Germinal center (tissue), 1 donor: Measurements from ENCODE around the gene TRIP13.
"Not testable (repeated sequence)": the region's sequence is repeated elsewhere in the genome, so short reads cannot be mapped to it uniquely, and the experiment has no call there.

Experiments used
- DNase-seq: peaks from one replicate; pipeline ENCODE4 v3.0.0; 2012; ENCODE audit warnings: mixed read lengths, low spot score

TRIP13 gene

DNA sequence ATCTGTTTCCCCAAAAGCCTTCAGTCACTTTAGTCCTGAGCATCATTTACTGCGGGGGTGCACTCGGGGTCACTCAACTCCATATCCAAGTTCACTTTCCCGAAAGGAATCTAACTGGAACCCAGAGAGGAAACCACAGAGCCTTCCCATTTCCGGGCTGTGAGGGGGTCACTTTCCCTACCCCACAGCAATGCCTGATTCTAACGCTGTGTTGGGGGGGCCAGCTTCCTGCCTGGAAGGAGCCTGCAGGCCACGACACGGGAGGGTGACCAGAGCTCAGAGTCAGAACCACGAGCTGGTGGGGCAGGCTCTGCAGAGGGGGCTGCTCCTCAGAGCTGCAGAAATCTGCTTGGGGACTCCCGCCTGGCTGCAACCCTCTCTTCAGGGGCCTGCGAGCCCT is 20.4 kb upstream of the TRIP13 start:
- no peak for DNase-seq

- DNase-seq, result no peak
These were observed 19.4 kb upstream of the TRIP13 start for GRCh38 chr5:873328-873727.

GRCh38 chr5:875931-876330 is 16.8 kb upstream of the TRIP13 start:
- no peak for DNase-seq

GRCh38 chr5:876398-877365 is 16.0 kb upstream of the TRIP13 start:
- no peak for DNase-seq

DNA sequence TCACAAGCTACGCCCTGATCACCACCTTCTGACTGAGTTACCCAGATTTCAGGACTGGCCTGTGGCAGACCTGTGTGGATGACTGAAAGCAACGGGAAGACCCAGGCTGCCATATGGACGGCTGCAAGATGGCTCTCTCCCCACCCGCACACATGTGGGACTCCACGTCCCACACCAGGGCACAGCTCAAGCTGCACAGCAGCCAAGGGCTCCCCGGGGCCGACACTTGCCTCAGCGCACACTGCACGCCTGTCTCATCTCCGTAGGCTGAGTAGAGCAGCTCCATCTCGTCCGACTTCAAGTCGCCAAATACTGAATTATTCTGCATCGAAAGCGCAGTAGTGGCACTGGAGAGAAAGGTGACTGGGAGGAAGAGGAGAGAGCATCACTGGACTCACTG is 14.6 kb upstream of the TRIP13 start:
- DNase-seq, result no peak

GRCh38 chr5:878677-879076 is 14.0 kb upstream of the TRIP13 start:
- DNase-seq, result not testable (repeated sequence)

DNA sequence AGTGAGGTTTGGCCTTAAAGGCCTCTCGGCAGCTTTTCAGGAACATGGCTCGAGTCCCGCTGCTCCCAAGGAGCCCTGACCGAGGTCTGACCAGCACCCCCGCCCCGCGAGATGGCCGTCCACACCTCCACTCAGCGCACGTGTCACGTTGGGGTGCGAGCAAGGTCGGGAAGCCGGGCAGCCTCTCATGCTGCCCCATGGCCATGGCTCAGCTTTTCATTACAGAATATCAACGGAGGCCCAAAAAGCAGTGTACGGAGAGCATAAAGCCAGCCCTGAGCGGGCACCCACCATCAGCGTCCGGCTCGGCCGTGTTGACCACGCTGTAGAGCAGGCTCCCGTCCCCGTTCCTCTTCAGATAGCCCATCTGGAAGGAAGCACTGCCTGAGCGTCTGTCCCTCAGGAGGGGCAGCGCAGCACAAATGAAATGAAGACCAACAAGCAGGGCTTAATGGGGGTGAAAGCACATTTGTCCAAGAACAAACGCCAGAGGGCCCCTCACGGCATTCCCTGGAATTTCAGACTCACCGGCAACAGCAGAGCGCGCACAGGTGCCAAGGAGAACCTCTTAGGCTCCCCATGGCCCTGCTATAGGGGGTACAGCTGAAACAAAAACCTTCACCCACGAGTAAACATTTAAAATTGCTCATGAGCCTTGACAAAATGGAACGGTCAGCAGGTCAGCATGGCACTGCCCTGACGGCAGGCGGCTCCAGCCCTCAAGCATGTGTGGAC is 11.7 kb upstream of the TRIP13 start:
- no peak for DNase-seq

DNA sequence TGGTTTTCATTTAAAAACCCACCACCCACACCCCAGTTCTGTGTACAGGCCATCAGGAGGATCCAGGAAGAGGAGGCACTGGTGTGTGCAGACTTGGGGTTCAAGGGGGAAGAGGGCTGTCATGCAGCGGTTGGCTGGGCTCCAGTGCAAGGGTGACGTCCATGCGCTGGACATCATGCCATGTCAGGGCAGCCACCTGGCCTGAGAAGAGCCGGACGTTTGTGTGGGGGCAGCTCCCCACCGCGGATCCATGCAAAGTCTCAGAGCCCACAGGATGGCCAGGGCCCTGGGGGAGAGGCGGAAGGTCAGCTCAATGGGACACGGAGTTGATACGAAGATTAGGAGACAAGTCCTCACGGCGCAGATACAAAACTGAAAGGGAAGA is 11.1 kb upstream of the TRIP13 start:
- DNase-seq, result no peak

DNA sequence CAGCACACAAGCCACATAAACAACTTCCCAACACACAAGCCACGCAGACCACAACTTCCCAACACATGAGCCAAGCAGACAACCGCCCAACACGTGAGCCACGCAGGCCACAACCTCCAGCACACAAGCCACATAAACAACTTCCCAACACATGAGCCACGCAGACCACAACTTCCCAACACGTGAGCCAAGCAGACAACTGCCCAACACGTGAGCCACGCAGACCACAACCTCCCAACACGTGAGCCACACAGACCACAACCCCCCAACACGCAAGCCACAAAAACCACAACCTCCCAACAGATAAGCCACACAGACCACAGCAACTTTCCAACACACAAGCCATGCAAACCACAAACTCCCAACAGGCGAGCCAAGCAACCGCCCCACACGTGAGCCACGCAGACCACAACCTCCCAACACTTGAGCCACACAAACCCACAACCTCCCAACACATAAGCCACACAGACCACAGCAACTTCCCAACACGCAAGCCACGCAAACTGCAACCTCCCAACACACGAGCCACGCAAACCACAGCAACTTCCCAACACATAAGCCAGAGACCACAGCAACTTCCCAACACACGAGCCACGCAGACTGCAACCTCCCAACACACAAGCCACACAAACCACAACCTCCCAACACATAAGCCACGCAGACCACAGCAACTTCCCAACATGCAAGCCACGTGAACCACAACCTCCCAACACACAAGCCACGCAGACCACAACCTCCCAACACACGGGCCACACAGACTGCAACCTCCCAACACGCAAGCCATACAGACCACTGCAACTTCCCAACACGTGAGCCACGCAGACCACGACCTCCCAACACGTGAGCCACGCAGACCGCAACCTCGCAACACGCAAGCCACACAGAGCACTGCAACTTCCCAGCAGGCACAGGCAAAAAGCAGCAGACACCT is 10.2 kb upstream of the TRIP13 start:
- DNase-seq, result no peak

- DNase-seq, result no peak
These were observed 9.1 kb upstream of the TRIP13 start for GRCh38 chr5:883475-884181.

GRCh38 chr5:884345-885126 is 8.1 kb upstream of the TRIP13 start:
- DNase-seq, result no peak

DNA sequence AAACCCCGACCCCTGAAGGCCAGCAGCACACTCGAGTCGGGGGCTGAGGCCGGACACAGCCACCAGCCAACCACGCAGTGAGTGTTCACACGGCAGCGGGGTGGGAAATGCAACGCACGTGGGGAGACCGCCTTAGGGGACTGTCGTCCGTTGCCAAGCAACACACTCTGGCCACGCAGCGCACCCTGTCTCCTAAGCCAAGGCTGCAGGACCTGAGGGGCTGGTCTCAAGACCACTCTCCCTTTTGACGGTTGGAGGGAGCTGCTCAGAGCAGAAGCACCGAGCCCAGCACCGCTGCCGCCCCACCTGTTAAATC is 7.6 kb upstream of the TRIP13 start:
- DNase-seq, result no peak

- no peak for DNase-seq
These were observed 7.2 kb upstream of the TRIP13 start for GRCh38 chr5:885529-885928.

DNA sequence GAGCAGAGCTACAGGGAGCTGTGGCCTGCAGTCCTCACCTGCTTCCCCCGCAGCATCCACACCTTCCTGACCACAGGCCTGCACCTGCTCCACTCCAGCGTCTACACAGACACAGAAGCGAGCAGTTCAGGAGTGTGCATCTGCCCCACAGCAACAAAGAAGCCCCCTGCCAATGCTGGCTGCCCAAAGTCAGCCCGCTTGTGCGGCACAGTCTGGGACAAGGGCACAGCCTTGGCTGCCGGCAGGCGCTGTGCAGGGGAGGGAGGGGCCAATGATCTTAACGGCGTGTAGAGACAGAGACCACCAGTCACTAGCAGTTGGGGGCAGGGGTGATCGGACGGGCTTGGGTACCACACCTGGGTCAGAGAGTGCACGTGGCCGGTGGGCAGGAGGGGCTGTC is 6.6 kb upstream of the TRIP13 start:
- DNase-seq, result no peak

GRCh38 chr5:886716-887325 is 5.9 kb upstream of the TRIP13 start:
- DNase-seq, result no peak

DNA sequence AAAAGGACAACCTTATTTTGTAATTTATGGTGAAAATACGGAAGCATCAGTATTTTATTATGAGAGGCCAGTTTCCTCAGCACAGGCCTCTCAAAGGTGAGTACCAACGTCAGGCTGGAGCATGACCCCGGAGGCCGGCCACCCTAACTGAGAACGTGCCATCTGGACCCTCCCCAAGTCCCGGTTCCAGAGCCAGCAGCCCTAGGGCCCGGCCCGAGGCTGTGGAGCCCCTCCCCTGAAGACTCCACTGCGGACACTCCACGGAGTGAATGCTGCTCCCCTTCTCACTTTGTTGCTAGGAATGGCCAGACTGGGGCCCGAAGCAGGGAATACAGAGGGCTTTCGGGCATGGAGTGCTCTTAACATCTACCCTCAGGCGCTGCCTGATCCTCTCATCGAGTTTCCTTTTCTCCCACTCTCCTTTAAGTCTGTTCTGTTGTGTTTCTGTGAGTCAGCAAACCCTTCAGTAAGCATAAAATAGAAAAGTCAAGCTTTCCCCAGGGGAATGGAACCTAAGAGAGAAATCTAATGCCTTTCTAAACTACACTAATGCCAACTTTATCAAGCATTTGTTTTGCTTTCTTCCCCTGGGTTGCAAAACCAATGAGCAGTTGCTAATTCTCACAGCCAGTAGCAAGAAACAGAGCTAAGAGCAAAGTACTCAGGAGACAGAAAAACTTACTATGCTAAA is 4.6 kb upstream of the TRIP13 start:
- no peak for DNase-seq

- DNase-seq, result no peak
These were observed 4.0 kb upstream of the TRIP13 start for GRCh38 chr5:888638-889035.

GRCh38 chr5:889075-889710 is 3.5 kb upstream of the TRIP13 start:
- no peak for DNase-seq

DNA sequence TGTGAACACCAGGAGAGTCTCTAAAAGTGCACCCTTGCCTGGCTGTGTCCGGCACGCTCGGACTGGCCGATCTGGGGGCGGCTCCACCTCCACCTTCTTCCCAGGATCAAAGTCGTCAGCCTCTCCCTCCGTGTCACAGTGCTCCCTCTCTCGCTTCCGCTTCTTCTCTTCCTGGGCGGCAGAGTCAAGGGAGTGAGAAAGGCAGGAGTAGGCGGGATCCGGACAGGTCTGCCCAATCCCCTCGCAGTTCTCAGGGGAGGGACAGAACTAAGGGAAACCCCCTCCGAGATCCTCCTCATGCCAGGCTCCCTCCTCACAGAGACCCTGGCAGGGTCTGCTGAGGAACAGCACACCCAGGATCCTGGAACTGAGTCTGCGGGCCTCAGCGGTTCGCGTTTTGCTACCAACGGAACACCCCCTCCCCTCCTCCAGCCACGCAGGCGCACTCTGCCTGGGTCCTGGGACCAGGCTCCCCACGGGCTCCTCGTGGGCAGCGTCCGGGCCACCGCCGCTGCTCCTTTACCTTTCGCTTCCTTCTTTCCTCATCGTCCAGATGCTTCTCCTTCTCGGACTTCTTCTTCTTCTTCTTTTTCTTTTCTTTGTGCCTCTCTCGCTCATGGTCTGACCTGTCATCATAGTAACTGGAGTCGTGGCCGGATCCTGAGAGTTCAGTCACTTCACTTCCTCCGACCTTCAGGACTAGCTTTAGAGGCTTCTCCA is 1.4 kb upstream of the TRIP13 start:
- no peak for DNase-seq
